HG03457 (cell line): ENCODE data around the gene USP48.

Experiments
- ATAC-seq: cut with Tn5 transposase; IDR thresholded peaks from one replicate; pipeline ENCODE4 v1.9.1; 2021; ENCODE audit warnings: moderate number of reproducible peaks; ENCODE audit not compliant: unreplicated experiment

Gene USP48

DNA sequence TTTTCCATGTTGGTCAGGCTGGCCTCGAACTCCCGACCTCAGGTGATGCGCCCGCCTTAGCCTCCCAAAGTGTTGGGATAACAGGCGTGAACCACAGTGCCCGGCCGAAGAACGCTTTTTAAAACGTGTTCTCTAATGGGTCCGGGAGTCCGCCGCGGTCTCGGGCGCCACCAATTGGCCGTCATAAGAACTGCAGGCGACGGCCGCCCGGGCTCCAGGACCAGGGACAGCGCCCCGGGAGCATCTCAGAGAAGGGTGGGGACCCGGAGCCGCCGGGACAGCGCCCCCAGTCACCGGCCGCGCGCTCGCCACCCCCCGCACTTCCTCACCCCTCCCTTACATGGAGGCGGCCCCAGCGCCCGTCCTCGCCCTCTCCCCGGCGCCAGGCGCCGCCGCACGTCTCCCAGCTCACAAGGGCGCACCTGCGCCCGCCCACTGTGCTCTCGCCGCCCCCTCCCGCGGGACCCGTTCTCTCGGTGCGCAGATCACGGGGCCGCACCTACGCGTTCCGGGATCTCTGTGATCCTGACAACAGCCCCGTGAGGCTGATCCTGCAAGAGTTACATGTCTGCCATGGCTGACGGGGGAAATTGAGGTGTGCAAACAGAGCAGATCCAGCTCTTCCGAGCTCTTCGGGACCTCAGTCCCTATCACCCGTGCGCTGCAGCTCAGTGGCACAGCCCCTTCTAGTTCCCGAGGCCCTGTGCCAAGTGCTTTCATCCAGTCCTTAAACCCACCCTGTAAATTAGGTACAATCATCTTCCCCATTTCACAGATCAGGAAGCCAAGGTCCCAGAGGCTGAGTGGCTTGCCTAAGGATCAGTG, 123.6 kb downstream of the USP48 start:
- no peak for ATAC-seq

DNA sequence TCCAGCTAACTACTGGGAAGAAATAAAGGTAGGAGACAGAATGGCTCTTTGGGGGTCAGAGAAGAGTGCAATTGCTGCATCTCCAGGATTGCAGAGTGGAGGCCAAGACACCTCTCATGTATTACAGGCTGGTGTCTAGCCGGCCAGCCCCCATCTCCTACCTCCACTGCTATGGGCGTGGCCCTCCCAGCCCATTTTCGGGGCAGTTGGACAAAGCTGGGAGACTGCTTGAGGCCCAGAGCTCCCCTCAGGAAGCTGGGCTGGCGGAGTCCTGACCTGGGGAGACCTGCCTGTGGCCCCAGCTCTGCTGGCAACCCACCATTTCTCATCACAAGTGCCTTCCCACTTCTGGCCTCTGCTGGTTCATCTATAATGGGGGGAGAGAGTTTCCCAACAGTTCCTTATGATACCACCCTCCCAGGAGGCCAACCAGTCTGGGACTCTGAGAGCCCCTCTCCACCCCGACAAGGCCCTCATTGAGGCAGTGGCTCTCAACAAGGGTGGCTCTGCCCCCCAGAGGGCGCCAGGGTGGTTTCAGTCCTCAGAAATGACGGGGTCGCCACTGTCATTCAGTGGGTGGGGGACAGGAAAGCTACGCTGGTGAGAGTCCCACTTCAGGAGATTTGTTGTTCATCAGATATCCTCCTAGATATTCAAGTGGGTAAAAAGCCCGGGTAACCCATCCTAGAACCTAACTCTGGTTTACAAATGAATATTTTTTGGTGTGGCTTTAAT, 125.3 kb downstream of the USP48 start:
- no peak for ATAC-seq

DNA sequence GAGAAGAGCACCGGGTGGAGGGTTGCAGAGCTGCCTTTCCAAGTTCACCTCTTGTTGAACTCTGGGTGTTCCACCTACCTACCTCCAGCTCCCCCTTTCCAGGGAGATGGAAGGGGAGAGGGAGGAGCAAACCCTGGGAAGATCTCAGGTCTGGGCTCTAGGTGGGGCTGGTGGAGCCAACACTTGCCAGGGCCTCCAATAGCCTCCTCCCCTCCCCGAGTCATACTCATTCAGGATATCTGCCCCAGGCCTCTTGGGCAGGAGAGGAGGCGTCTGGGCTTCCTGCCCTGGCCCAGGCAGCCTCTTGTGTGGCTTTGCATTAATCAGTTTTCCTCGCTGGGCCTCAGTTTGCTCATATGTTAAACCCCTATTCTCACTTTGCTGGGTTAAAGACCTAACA, 127.2 kb downstream of the USP48 start:
- ATAC-seq, result no peak

DNA sequence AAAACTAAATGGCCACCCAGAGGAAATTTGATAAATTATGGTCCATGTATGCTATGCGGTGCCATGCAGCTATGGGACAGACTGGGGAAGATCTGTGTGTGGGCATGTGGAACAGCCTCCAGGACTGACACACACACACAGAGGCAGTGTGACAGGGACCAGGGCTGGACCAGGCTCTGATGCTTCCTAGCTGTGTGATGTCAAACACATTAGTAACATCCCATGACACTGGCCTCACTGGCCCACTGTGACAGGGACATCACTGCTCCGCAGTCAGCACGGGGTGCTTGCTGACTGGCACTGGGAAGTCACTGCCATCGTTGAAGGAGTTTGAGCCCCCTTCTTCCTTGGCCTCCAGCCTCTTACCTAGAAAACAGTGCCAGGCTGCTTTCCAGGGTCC, 127.7 kb downstream of the USP48 start:
- ATAC-seq, result no peak

DNA sequence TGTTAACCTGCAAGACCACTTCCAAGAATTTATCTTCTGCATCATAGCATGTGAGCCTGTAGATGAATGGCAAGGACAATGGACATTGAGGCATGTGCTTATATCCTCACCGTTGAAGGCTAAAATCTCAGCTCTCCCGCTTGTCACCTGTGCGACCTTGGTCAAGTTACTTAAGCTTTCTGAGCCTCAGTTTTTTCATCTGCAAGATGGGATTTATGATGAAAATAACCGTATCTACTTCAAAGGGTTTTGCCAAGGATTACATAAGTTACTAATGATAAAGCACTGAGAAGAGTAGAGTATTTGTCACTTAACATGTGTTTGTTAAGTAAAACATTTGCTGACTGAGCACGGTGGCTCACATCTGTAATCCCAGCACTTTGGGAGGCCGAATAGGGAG, 128.7 kb downstream of the USP48 start:
- no peak for ATAC-seq

DNA sequence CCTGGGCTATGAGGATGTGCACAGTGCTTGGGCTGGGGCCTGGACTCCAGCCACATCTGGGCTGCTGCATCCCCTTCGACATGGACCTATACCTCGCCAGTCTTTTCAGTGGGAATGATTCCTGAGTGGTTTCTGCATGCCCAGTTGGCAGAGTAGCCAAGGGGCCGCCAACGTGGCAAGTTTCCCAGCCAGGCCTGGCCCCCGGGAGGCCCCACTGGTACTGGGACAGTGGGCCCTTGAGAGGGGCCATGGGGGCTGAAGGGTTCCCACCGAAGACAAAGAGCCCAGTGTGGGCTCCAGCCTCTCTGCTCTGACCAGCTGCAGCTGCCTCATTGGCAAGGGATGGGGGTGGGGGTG, 129.2 kb downstream of the USP48 start:
- ATAC-seq, result no peak

DNA sequence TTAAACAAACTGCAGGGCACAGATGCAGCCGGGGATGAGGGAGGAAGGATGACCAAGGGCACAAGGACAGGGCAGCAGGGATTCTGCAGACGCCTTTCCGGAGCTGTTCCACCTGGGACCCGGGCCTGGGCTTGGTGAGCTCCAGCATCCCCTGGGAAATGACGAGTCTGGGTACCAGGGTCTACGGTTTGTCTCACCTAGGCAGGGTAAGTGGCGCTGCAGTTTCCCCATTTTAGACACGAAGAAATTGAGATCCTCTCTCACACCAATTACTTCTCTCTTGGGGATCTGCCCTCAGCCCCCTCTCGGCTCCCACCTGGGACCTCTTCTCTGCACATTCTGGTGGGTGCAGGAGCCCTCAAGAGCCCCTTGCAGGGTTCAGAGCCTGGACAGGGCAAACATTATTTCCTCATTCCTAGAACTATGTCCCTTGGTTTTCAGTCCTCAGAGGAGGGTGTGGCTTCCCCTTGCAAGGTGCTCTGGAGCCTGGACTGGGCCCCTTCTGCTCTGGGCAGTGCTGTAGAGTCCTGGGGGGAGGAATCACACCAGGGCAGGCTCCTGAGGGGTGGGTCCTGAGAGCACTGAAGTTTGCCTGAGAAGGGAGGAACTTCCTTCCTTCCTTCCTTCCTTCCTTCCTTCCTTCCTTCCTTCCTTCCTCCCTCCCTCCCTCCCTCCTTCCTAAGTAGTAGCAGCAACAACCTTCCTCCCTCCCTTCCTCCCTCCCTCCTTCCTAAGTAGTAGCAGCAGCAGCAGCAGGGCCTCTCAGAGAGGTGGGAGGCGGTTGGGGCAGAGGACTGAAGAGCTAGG, 129.8 kb downstream of the USP48 start:
- no peak for ATAC-seq

DNA sequence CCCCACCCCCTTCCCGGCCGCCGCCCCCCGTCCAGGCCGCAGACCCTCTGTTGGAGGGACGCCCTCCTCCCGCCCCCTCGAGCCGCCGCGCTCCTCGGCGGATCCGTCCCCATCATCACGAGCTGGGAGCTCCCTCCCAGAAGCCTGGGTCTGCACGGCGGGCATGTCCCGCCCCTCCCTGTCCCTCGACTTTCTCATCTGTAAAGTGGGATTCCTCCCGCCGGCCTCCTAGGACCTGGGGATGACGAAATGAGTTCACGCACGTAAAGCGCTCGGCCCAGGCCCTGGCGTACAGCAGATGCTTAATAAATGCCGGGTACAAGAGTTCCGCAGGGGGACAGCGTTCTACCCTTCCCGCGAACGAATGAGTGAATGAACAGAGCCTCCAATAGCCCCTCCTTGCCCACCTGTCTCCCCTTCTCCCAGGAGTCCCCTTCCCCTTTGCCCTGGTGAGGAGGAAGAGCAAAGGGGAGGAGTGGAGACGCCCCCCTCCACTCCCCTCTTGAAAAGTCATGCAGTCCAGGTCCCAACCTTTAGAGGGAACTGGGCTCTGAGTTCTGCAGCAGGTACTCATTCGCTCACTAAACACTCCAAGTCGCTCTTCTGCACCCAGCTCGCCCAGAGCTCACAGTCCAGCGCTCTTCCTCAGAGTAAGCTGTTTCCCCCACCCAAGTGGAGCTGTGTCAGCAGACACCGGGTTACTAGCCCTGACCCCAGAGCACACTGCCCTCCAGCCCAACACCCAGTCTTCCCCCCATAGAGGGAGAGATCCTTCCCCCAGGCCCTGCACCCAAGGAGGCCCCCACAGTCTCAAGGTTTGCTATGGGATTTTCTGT, 130.6 kb downstream of the USP48 start:
- ATAC-seq, result no peak

DNA sequence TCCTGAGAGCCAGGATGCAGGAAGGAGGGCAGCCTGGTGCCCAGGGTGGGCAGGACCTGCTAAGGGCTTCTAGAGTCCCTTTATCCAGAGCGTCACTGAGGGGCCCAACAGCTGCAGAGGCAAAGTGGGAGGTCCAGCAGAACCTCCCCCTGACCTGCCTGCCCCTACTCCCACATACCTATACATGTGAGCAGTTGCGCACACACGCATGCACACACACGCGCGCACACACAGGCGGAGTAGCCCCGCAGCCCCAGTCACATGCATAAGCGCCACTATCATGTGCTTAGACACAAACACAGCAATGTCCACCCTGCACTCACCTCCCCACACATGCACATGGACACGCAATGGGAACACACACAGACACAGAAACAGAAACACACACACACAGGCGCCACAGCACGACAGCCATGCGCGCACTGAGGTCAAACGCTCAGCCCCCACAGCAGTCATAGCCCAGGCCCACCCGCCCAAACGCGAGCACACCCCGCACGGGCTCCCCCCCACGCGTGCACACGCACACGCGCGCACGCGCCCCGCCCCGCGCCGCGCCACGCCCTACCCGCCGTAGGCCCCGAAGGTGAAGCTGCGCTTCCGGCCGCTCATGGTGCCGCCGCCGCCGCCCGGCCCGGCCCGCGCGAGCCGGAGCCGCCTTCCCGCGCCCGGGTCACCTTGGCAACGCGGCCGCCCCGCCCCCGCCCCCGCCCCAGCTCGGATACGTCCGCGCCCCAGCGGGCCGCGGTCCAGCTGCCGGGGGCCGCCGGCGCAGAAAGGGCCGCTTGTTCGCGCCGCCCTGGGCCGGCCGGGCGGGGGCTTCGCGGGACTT, 131.5 kb downstream of the USP48 start:
- ATAC-seq, result no peak

DNA sequence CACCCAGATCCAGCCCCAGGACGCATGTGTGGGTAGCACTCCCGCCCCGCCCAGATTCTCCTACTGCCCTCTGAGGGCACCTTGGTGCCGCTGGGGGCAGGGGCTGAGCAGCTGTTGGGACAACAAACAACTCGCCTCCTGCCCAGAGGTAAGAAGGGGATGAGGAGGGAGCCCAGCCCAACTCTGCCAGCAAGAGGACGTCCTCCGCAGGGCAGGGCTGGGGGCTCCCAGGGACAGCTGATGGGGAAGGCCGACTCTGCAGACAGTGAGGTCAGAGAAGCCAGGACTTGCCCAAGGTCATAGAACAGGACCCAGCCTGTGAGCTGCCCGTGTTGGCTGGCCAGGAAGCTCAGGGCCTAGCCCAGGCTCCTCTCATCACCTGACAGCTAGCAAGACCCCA, 132.5 kb downstream of the USP48 start:
- no peak for ATAC-seq

DNA sequence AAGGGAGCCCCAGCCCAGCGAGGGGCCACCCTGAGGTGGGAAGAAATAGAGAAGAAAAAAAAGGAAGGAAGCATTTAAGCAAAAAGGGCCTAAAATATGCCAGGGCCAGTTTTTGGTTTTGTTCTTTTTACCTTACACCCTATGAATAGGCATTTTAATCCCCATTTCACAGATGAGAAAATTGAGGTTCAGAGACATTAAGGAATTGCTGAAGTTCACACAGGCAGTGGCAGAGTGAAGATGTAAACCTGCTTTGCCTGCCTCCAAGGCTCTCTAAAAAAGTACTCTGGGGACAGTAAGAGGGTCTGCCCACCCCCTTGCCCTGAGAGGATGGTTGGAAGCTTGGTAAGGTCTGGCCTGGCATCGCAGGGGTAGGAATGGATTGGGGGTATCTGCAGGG, 133.6 kb downstream of the USP48 start:
- no peak for ATAC-seq

DNA sequence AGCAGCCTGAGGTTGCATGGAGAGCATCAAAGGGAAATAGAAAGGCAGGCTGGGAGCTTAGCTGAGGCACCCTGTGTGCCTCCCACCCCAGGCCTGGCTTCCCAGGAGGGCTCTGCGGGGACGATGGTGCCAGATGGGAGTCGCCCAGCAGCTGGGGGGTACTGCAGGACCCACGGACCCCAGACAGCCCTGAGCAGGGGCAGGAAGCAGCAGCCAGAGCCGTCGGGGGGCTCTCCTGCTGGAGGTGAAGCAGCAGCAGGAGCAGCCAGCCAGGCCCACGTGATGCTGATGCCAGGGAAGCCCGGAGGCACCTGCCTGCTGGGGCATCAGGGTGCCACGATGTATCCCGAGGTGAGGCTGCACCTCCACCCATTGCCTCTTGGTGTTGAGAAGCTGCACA, 134.2 kb downstream of the USP48 start:
- no peak for ATAC-seq

DNA sequence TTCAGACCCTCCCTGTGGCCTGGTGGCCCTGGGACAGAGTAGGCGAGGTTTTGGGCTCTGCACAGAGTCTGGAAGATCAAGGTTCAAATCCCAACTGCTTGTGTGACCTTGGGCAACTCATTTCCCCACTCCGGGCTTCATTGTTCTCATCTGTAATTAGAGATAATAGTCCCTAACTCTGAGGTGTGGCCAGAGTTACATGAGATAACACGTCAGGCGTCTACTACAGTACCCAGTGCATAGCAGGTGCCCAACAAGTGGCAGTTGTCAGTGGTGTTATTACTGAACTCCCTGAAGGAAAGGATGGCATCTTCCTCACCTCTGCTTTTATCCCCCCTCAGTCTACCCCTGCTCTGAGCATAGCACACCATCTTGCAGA, 134.6 kb downstream of the USP48 start:
- ATAC-seq, result no peak

DNA sequence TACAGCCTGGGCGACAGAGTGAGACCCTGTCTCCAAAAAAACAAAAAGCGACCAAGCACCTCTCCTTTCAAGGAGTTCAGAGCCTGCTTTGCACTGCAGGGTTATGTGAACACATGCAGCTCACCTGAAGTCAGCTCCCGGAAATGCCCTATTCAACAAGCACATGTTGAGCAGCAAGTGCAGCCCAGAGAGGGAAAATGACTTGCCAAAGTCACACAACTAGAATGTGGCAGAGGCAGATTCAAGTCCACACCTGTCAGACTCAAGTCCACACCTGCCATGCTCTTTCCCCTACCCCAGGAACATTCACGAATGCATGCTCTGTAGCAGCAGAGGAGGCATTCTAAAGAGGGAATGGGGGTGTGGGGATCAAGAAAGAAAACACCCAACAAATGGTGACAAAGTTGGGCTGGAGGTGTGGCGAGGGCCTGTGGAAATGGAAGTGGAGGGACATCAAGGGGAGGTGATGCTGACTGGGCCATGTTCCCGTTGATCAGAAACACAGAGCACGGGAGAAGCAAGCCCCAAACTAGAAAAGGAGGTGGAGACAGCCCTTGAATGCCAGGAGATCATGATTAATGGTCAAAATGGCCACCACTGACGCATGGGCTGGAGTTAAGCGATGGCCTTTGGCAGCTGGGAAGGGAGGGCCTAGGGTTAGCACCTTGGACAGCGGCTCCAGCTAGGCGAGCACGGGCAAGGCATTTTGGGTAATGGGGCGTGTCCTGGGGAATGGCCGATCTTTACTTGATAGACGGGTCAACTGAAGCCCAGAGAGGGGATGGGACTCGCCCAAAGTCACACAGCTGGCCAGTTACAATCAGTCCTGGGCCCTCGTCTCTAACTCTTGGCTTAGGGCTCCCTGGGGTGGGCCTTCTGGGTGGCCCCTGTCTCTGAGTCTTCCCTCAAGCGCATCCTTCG, 135.3 kb downstream of the USP48 start:
- no peak for ATAC-seq

DNA sequence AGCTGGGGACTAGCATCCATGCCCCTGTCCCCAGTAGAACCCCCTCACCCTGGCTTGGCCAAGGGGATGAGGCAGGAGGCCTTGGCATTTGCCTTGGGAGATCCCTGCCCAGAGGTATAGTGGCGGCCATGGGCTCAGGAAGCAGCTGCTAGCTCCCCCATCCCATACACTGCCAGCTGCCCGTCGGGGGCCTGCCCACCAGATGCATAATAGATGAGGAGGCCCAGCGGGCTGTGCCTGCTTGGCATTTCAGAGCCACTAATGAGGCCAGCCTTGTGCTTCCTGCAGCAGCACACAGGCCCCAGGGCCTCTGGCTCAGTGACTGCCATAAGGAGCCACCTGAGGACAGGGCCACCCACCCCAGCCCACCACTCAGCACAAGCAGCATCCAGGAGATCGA, 137.4 kb downstream of the USP48 start:
- no peak for ATAC-seq

DNA sequence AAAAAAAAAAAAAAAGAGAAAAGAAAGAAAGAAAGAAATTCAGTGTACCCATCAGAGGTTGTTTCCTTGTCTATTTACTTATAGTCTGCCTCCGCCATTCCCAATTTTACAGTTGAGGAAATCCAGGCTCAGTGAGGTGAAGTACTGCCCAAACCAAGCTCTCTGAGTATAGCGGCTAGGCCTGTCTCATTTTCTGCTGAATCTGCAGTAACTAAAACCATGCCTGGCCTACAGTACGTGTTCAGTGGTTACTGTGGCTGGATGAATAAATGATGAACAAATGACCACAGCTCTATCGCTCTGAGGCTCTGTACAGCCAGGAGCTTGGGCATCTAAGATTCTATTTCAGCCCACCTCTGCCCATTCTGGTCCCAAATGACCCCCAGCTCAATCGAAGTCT, 138.0 kb downstream of the USP48 start:
- no peak for ATAC-seq

DNA sequence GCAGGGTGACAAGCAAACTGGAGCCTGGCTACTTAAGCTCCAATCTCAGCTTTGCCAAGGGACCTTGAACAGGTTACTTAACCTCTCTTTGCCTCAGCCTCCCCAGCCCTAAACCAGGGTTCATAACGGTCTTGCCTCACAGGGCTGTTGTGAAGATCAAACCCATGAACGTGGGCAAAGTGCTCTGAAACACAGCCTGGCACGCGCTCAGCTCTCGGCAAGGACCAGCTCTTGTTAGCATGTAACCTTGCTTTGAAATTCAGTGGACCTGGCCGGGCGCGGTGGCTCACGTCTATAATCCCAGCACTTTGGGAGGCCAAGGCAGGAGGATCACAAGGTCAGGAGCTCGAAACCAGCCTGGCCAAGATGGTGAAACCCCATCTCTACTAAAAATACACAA, 138.6 kb downstream of the USP48 start:
- ATAC-seq, result no peak

DNA sequence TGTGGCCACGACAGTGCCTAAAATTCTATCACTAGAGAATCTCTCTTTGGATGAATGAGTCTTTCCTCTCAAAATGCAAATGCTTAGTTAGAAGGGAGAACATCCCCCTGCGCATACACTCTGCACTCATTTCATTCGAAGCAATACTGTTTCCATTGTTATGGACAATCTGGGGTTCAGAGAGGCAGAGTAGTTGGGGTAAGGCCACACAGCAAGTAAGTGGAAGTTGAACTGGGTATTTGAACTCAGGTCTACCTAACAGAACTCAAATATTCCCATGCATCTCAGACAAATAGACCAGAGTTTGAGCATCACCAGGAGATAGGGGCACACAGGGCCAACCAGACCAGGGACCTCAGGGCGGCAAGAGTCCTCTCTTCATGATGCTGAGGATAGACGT, 139.3 kb downstream of the USP48 start:
- no peak for ATAC-seq
